ENCODE results near the gene TSPYL2.

GRCh38 chrX:53122013-53122412 is 39.8 kb downstream of the TSPYL2 start:
- TF ChIP-seq CTCF (IDR thresholded peaks at IDR 0.05; ENCODE audit: control extremely low read depth in 1 of 3, insufficient read depth in 1 of 3, low read depth in 1 of 3, low read length in 3 of 3) (no peak), TEAD4 (IDR thresholded peaks at IDR 0.05; ENCODE audit: low read depth, low read length) (no peak), EZH2 (IDR thresholded peaks at IDR 0.05; ENCODE audit: low read depth, low read length, severe bottlenecking) (no peak), POLR2A (IDR thresholded peaks at IDR 0.05; ENCODE audit: control extremely low read depth in 1 of 2, low read depth in 2 of 2, low read length in 2 of 2) (no peak), ATF2 (IDR thresholded peaks at IDR 0.05; ENCODE audit: low read length) (no peak), YY1 (IDR thresholded peaks at IDR 0.05; ENCODE audit: low read depth, low read length) (no peak), EGR1 (IDR thresholded peaks at IDR 0.05; ENCODE audit: borderline replicate concordance, low read depth, low read length) (no peak)
